Upper lobe of left lung (tissue), 6 donors: Measurements from ENCODE around the gene CCDC127. TPM values are rescaled to one million over a fixed set of nuclear protein-coding genes. Genes with fewer than 3 reads are reported as not detected.

Experiments used
- ATAC-seq, 2 donors: fragments of 200-7000 bp; cut with Tn5 transposase; one replicate each; pipeline ENCODE4 v1.9.1; 2022; ENCODE audit warnings: mild to moderate bottlenecking in 2 of 2, moderate library complexity in 2 of 2; ENCODE audit not compliant: low FRiP score in 2 of 2
- DNase-seq, 2 donors: peaks; one replicate each; pipeline ENCODE4 v3.0.0-alpha.2; 2019 to 2020
- H3K27ac ChIP-seq, 4 donors: fragments of 200-600 bp; sonication (generic); one replicate each; pipeline ENCODE4 v1.5.1; 2016 to 2019
- H3K27me3 ChIP-seq, 4 donors: fragments of 200-600 bp; sonication (generic); one replicate each; pipeline ENCODE4 v1.5.1; 2017 to 2019
- H3K36me3 ChIP-seq, 4 donors: fragments of 200-600 bp; sonication (generic); one replicate each; pipeline ENCODE4 v1.5.1; 2016 to 2019
- H3K4me1 ChIP-seq, 4 donors: fragments of 200-600 bp; sonication (generic); one replicate each; pipeline ENCODE4 v1.5.1; 2018 to 2019
- H3K4me3 ChIP-seq, 4 donors: fragments of 200-600 bp; sonication (generic); one replicate each; pipeline ENCODE4 v1.5.1; 2017 to 2019; ENCODE audit warnings: mild to moderate bottlenecking in 2 of 4, moderate library complexity in 1 of 4
- H3K9me3 ChIP-seq, 4 donors: fragments of 200-600 bp; sonication (generic); one replicate each; pipeline ENCODE4 v1.5.1; 2018 to 2019
- CTCF ChIP-seq, 6 experiments: fragments of 450-650 bp in 4 of 6; fragments of 200-600 bp in 2 of 6; sonication (generic) in 2 of 6; IDR thresholded peaks; one replicate each; pipeline ENCODE4 v1.5.1; 2016 to 2019; ENCODE audit warnings: antibody characterized with exemption in 6 of 6
- EP300 ChIP-seq, 4 donors: sonication (generic); formaldehyde crosslinking; IDR thresholded peaks; one replicate each; pipeline ENCODE4 v1.5.1; 2017; ENCODE audit warnings: antibody characterized with exemption in 4 of 4, control low read depth in 2 of 4
- POLR2A ChIP-seq, 4 donors: fragments of 450-650 bp; IDR thresholded peaks; one replicate each; pipeline ENCODE4 v1.5.1; 2016 to 2017; ENCODE audit warnings: antibody characterized with exemption in 4 of 4, mild to moderate bottlenecking in 2 of 4
- POLR2AphosphoS5 ChIP-seq, 2 donors: sonication (generic); formaldehyde crosslinking; IDR thresholded peaks; one replicate each; pipeline ENCODE4 v1.5.1; 2017; ENCODE audit warnings: antibody characterized with exemption in 2 of 2
- WGBS, 2 donors: methylation state at CpG; one replicate each; pipeline ENCODE4 v1.1.5; 2017 to 2018; 5-methylcytosine and 5-hydroxymethylcytosine counted together
- total RNA-seq, 6 donors: library from RNA; depleted of rRNA in 4 of 6; stranded (reverse); fragments of >200 nt in 4 of 6; gene quantifications; one replicate each; pipeline versions ENCODE4 v1.1.0 to v1.2.1, GENCODE V29; 2016 to 2021
- donor health status: DM: no; HTN: no; CAD: no; lungs with moderate emphysema.
- donor health status: DM: no; HTN: yes; CAD: no; lungs with severe emphysema.

The CCDC127 gene
- total RNA-seq, 6 donors from 2014 or later = 3.1 to 8.5 (median 4.8) TPM

GRCh38 chr5:173392-174290, 44.3 kb downstream of the CCDC127 start:
- Histone ChIP-seq H3K36me3 (no peaks in the 10 kb centered on the region), H3K4me1 (peaks cover 0 to 11% (median 4%) of the 10 kb centered on the region in 4 donors), H3K4me3 (no peak overlapping the region), H3K9me3 (no peaks in the 10 kb centered on the region), H3K27ac (no peak overlapping the region), H3K27me3 (no peaks in the 10 kb centered on the region)
- DNase-seq = peak in 1 of 2 donors; percentile 44
- 85% methylated on average over 13 to 20 of the region's 22 CpGs for WGBS, 2 donors
- no peak for TF ChIP-seq POLR2A (IDR thresholded peaks at IDR 0.05)
- no peak for TF ChIP-seq EP300 (IDR thresholded peaks at IDR 0.05)
- TF ChIP-seq POLR2AphosphoS5 (IDR thresholded peaks at IDR 0.05) = no peak
- TF ChIP-seq CTCF (IDR thresholded peaks at IDR 0.05) = no peak
- no peak for ATAC-seq

- DNase-seq (peak in 1 of 2 donors; percentile 19), ATAC-seq (no peak)
- no peaks in the 10 kb centered on the region for H3K36me3 ChIP-seq
- no peak overlapping the region for H3K27ac ChIP-seq
- 79 to 82% methylated on average over 14 to 17 of the region's 17 CpGs for WGBS, 2 donors
- TF ChIP-seq POLR2A (IDR thresholded peaks at IDR 0.05) (no peak), EP300 (IDR thresholded peaks at IDR 0.05) (no peak), CTCF (IDR thresholded peaks at IDR 0.05) (no peak), POLR2AphosphoS5 (IDR thresholded peaks at IDR 0.05) (no peak)
- no peaks in the 10 kb centered on the region for H3K9me3 ChIP-seq
- H3K4me1 ChIP-seq = peaks cover 0 to 15% (median 4%) of the 10 kb centered on the region in 4 donors
- H3K4me3 ChIP-seq = no peak overlapping the region
- H3K27me3 ChIP-seq = no peaks in the 10 kb centered on the region
These were observed 45.1 kb downstream of the CCDC127 start for GRCh38 chr5:172841-173251.

GRCh38 chr5:172421-172820, 45.5 kb downstream of the CCDC127 start:
- Histone ChIP-seq H3K4me1 (peaks cover 0 to 15% (median 4%) of the 10 kb centered on the region in 4 donors), H3K4me3 (no peak overlapping the region), H3K9me3 (no peaks in the 10 kb centered on the region), H3K36me3 (no peaks in the 10 kb centered on the region), H3K27me3 (no peaks in the 10 kb centered on the region), H3K27ac (no peak overlapping the region)
- no peak for ATAC-seq
- 90 to 96% methylated on average over 11 to 13 of the region's 13 CpGs for WGBS, 2 donors
- peak in 1 of 2 donors; percentile 3 for DNase-seq
- TF ChIP-seq POLR2A (IDR thresholded peaks at IDR 0.05) (no peak), EP300 (IDR thresholded peaks at IDR 0.05) (no peak), CTCF (IDR thresholded peaks at IDR 0.05) (no peak), POLR2AphosphoS5 (IDR thresholded peaks at IDR 0.05) (no peak)

GRCh38 chr5:171801-172331, 46.1 kb downstream of the CCDC127 start:
- ATAC-seq (no peak), DNase-seq (peak in 1 of 2 donors; percentile 15)
- no peaks in the 10 kb centered on the region for H3K27me3 ChIP-seq
- WGBS, 2 donors = 94 to 95% methylated on average over 7 to 21 of the region's 23 CpGs
- no peak overlapping the region for H3K4me3 ChIP-seq
- H3K4me1 ChIP-seq = peaks cover 0 to 15% (median 4%) of the 10 kb centered on the region in 4 donors
- H3K36me3 ChIP-seq = no peaks in the 10 kb centered on the region
- no peak for TF ChIP-seq EP300 (IDR thresholded peaks at IDR 0.05)
- TF ChIP-seq POLR2AphosphoS5 (IDR thresholded peaks at IDR 0.05) = no peak
- TF ChIP-seq POLR2A (IDR thresholded peaks at IDR 0.05) = no peak
- no peak for TF ChIP-seq CTCF (IDR thresholded peaks at IDR 0.05)
- H3K9me3 ChIP-seq = no peaks in the 10 kb centered on the region
- no peak overlapping the region for H3K27ac ChIP-seq
